IMR-90 (cell line): ENCODE measurements around the gene ETV6. TPM values are rescaled to one million over a fixed set of nuclear protein-coding genes. Genes with fewer than 3 reads are reported as not detected.

Experiments
- ATAC-seq: fragments of 200-7000 bp; cut with Tn5 transposase; 2 replicates; pipeline ENCODE4 v1.9.1; 2020; ENCODE audit warnings: low read depth, mild to moderate bottlenecking, moderate library complexity
- BruUV-seq: library from RNA; stranded (reverse); fragments of 400-500 nt; replicated peaks from 2 replicates; lab custom pipeline; 2021; lab: Mats Ljungman, UMichigan
- CTCF ChIA-PET: fragments of 300-600 bp; formaldehyde crosslinking; extraction: SDS; loops from one replicate; lab custom pipeline; 2021; ENCODE audit warnings: antibody characterized with exemption; lab: Yijun Ruan, JAX
- POLR2A ChIA-PET: fragments of 300-600 bp; sonication (Branson Sonifier 250); formaldehyde crosslinking; loops from one replicate; lab custom pipeline; 2022; ENCODE audit warnings: antibody characterized with exemption; ENCODE audit not compliant: unreplicated experiment; lab: Charles Lee
- DNase-seq: peaks from one replicate; pipeline ENCODE4 v3.0.0; 2013
- H2AFZ ChIP-seq: replicated peaks from 2 replicates; pipeline ENCODE3; 2013; ENCODE audit warnings: low read length, mild to moderate bottlenecking; ENCODE audit not compliant: poor library complexity
- H2AK5ac ChIP-seq: 2 replicates; pipeline ENCODE4 v1.6.1; 2013; ENCODE audit warnings: low read depth, low read length, inconsistent platforms
- H2AK9ac ChIP-seq: replicated peaks from 2 replicates; pipeline ENCODE3; 2013; ENCODE audit warnings: mild to moderate bottlenecking, low read depth, low read length, moderate library complexity; ENCODE audit not compliant: poor library complexity
- H2BK120ac ChIP-seq: 2 replicates; pipeline ENCODE4 v1.6.1; 2013; ENCODE audit warnings: low read depth, low read length, inconsistent platforms
- H2BK15ac ChIP-seq: 3 replicates; pipeline ENCODE4 v1.6.1; 2013; ENCODE audit warnings: low read depth, low read length, inconsistent platforms
- H2BK20ac ChIP-seq: 2 replicates; pipeline ENCODE4 v1.6.1; 2013; ENCODE audit warnings: low read depth, mild to moderate bottlenecking, inconsistent platforms, low read length, moderate library complexity
- H2BK5ac ChIP-seq: 2 replicates; pipeline ENCODE4 v1.6.1; 2013; ENCODE audit warnings: mild to moderate bottlenecking, low read depth, low read length, inconsistent platforms; ENCODE audit not compliant: poor library complexity, severe bottlenecking
- H3K14ac ChIP-seq: replicated peaks from 2 replicates; pipeline ENCODE4 v1.6.1; 2013; ENCODE audit warnings: low read depth, low read length, inconsistent platforms
- H3K18ac ChIP-seq: 2 replicates; pipeline ENCODE4 v1.6.1; 2013; ENCODE audit warnings: low read depth, low read length, control low read depth
- H3K23ac ChIP-seq: 2 replicates; pipeline ENCODE4 v1.6.1; 2013; ENCODE audit warnings: low read depth, low read length, inconsistent platforms
- H3K27ac ChIP-seq: 2 replicates; pipeline ENCODE4 v1.5.1; 2013; ENCODE audit warnings: mild to moderate bottlenecking, control low read depth, low read length; ENCODE audit not compliant: insufficient read depth
- H3K27me3 ChIP-seq: 2 replicates; pipeline ENCODE4 v1.6.1; 2013; ENCODE audit warnings: low read length; ENCODE audit not compliant: control insufficient read depth, insufficient read depth
- H3K36me3 ChIP-seq: 2 replicates; pipeline ENCODE4 v1.6.1; 2013; ENCODE audit warnings: low read length, mixed read lengths; ENCODE audit not compliant: control insufficient read depth, insufficient read depth
- H3K4ac ChIP-seq: 2 replicates; pipeline ENCODE4 v1.6.1; 2013; ENCODE audit warnings: low read depth, low read length, inconsistent platforms
- H3K4me1 ChIP-seq: 2 replicates; pipeline ENCODE4 v1.6.1; 2013; ENCODE audit warnings: low read length, mixed read lengths; ENCODE audit not compliant: control insufficient read depth, insufficient read depth
- H3K4me2 ChIP-seq: 2 replicates; pipeline ENCODE4 v1.6.1; 2013; ENCODE audit warnings: low read depth, mild to moderate bottlenecking, control low read depth, low read length, moderate library complexity
- H3K4me3 ChIP-seq: 2 replicates; pipeline ENCODE4 v1.5.1; 2013; ENCODE audit warnings: low read depth, mild to moderate bottlenecking, control low read depth, low read length, moderate library complexity; ENCODE audit not compliant: insufficient read depth
- H3K56ac ChIP-seq: 2 replicates; pipeline ENCODE4 v1.6.1; 2013; ENCODE audit warnings: low read length, inconsistent platforms; ENCODE audit not compliant: insufficient read depth; ENCODE audit errors: extremely low read depth
- H3K79me1 ChIP-seq, 2 experiments: 2 replicates each; pipeline ENCODE4 v1.6.1; 2013; ENCODE audit warnings: low read length in 2 of 2, inconsistent platforms in 1 of 2, low read depth in 1 of 2
- H3K9ac ChIP-seq: 2 replicates; pipeline ENCODE4 v1.6.1; 2013; ENCODE audit warnings: low read depth, low read length, control low read depth
- H3K9me1 ChIP-seq: 2 replicates; pipeline ENCODE4 v1.6.1; 2013; ENCODE audit warnings: low read length, inconsistent platforms; ENCODE audit not compliant: insufficient read depth
- H3K9me3 ChIP-seq: 2 replicates; pipeline ENCODE4 v1.6.1; 2013; ENCODE audit warnings: low read length; ENCODE audit not compliant: control insufficient read depth, insufficient read depth
- H4K20me1 ChIP-seq: 2 replicates; pipeline ENCODE4 v1.6.1; 2013; ENCODE audit warnings: low read length, inconsistent platforms; ENCODE audit not compliant: insufficient read depth
- H4K5ac ChIP-seq: 2 replicates; pipeline ENCODE4 v1.6.1; 2013; ENCODE audit warnings: mild to moderate bottlenecking, low read depth, low read length, control low read depth
- H4K8ac ChIP-seq, 2 experiments: 2 replicates each; pipeline ENCODE4 v1.6.1; 2013; ENCODE audit warnings: low read depth in 2 of 2, low read length in 2 of 2, control low read depth in 1 of 2, inconsistent platforms in 1 of 2
- H4K91ac ChIP-seq: 2 replicates; pipeline ENCODE4 v1.6.1; 2013; ENCODE audit warnings: low read depth, low read length, inconsistent platforms; ENCODE audit not compliant: insufficient read depth
- CEBPB ChIP-seq: IDR thresholded peaks from 2 replicates; pipeline ENCODE4 v1.6.1; 2012; ENCODE audit warnings: low read depth, low read length, improper control_type of control experiment
- POLR2A ChIP-seq: IDR thresholded peaks from 2 replicates; pipeline ENCODE4 v1.6.1; 2012; ENCODE audit warnings: mild to moderate bottlenecking, low read depth, low read length
- RAD21 ChIP-seq: IDR thresholded peaks from 2 replicates; pipeline ENCODE4 v1.6.1; 2012; ENCODE audit warnings: low read length, improper control_type of control experiment
- USF2 ChIP-seq: fragments of 150-350 bp; IDR thresholded peaks from 2 replicates; pipeline ENCODE4 v1.6.1; 2017; ENCODE audit warnings: mild to moderate bottlenecking, antibody characterized with exemption, low read length, low read depth
- WGBS, 2 experiments: methylation state at CpG; one replicate each; pipeline versions ENCODE4 v1.1.5 to v1.1.7; 2013; ENCODE audit warnings: missing lambda C conversion rate in 2 of 2; ENCODE audit not compliant: insufficient read length in 1 of 2; ENCODE audit errors: extremely low coverage in 2 of 2; 5-methylcytosine and 5-hydroxymethylcytosine counted together
- dilution Hi-C: fragments of 300-500 bp; cut with HindIII; formaldehyde crosslinking; loops from one replicate; pipeline ENCODE4 v1.14.3; 2018; ENCODE audit warnings: low sequenced_read_pairs; ENCODE audit not compliant: unreplicated experiment
- in situ Hi-C: fragments of 300-500 bp; cut with MboI; formaldehyde crosslinking; loops from 3 replicates; pipeline ENCODE4 v1.14.3; 2019; ENCODE audit warnings: low sequenced_read_pairs, inconsistent platforms, mixed read lengths
- intact Hi-C: fragments of 100-400 bp; cut with micrococcal nuclease; formaldehyde crosslinking; loops from 2 replicates; pipeline ENCODE4 v1.10.0; 2022
- polyA plus RNA-seq, 3 experiments: library from polyadenylated mRNA; depleted of rRNA; stranded (reverse); fragments of >200 nt; gene quantifications; 2 replicates each; pipeline ENCODE4 v1.2.3, GENCODE V29; 2012; ENCODE audit warnings: low replicate concordance in 1 of 3
- total RNA-seq: library from RNA; depleted of rRNA; stranded (reverse); fragments of >200 nt; gene quantifications from 2 replicates; pipeline ENCODE4 v1.2.3, GENCODE V29; 2012

Gene ETV6
- total and polyA plus RNA-seq, 2 of the 4 experiments (the other 2 are of a cell fraction): 8.4 to 9.9 TPM

GRCh38 chr12:11798856-11799501, 149.5 kb downstream of the ETV6 start:
- Histone ChIP-seq H3K36me3 (peaks cover 1% of the 10 kb centered on the region; the same call in 1 of the 2 replicates), H3K4me2 (peak overlapping the region; percentile 18; the same call in 1 of the 2 replicates), H3K23ac (peak overlapping the region; percentile 94), H3K18ac (peak overlapping the region; percentile 100), H3K9me1 (peaks cover 38% of the 10 kb centered on the region), H3K4ac (peak overlapping the region; percentile 98), H3K9ac (no peak overlapping the region), H3K4me1 (peaks cover 33% of the 10 kb centered on the region), H3K56ac (peak overlapping the region; percentile 37; the same call in 1 of the 2 replicates), H2AK9ac (no peak overlapping the region), H3K4me3 (no peak overlapping the region), H4K20me1 (peaks cover 3% of the 10 kb centered on the region; the same call in 1 of the 2 replicates), H4K8ac (peak overlapping the region; percentile 72 to 99), H4K5ac (peak overlapping the region; percentile 100), H4K91ac (peak overlapping the region; percentile 90), H2BK15ac (peak overlapping the region; percentile 90; the same call in 2 of the 3 replicates), H3K27ac (peak overlapping the region; percentile 96), H2BK120ac (peak overlapping the region; percentile 98), H2AFZ (peak overlapping the region; percentile 16), H2AK5ac (peak overlapping the region; percentile 98), H3K14ac (peak overlapping the region; percentile 91), H2BK5ac (peak overlapping the region; percentile 99), H3K27me3 (no peaks in the 10 kb centered on the region), H2BK20ac (peak overlapping the region; percentile 95), H3K79me1 (peaks cover 26 to 71% of the 10 kb centered on the region in 2 experiments), H3K9me3 (no peaks in the 10 kb centered on the region)
- ATAC-seq (no peak), DNase-seq (peak; percentile 88)
- ChIA-PET CTCF (interaction anchor here (0.7 kb wide), 1 partner anchor 237 kb away, joined by 3 read pairs; no protein-coding TSS in a partner anchor), POLR2A (no interaction called here)
- no CpG with 5 or more reads among the region's 4 CpGs for WGBS, 2 experiments
- dilution Hi-C loops: no loop called here
- BruUV-seq: no TSS peak
- intact Hi-C loops: loop anchor here (5.0 kb wide), 1 partner anchor 233 kb away; no protein-coding TSS in a partner anchor
- in situ Hi-C loops: no loop called here
- TF ChIP-seq USF2: no peak
- TF ChIP-seq CEBPB: peak; percentile 74
- TF ChIP-seq POLR2A: no peak
- no peak for TF ChIP-seq RAD21
